ENCODE data around the gene EBF3.

- TF ChIP-seq CTCF (IDR thresholded peaks at IDR 0.05), result no peak
- TF ChIP-seq POLR2A (IDR thresholded peaks at IDR 0.05), result no peak
Observed at GRCh38 chr10:129967579-129968019, 3.5 kb upstream of the EBF3 start.
